SKM-1 treated with dmso at 0.1 percent for 144 hours (cell line): Measurements from ENCODE around the gene MAGEA9.
"Not testable (repeated sequence)": the region's sequence is repeated elsewhere in the genome, so short reads cannot be mapped to it uniquely, and the experiment has no call there.

ENCODE experiments used
- DNase-seq: peaks from one replicate; lab custom pipeline; 2025; ENCODE audit not compliant: unreplicated experiment; lab: John Stamatoyannopoulos, UW

MAGEA9 gene

GRCh38 chrX:149807747-149808458 is 26.2 kb downstream of the MAGEA9 start:
- peak; percentile 1 for DNase-seq

- DNase-seq: no peak
Observed at GRCh38 chrX:149818652-149819051, 36.9 kb downstream of the MAGEA9 start.

GRCh38 chrX:149819371-149819770 is 37.6 kb downstream of the MAGEA9 start:
- no peak for DNase-seq

GRCh38 chrX:149825424-149825823 is 43.7 kb downstream of the MAGEA9 start:
- DNase-seq: peak; percentile 1

- peak; percentile 5 for DNase-seq
Observed at GRCh38 chrX:149827254-149827653, 45.5 kb downstream of the MAGEA9 start.

- no peak for DNase-seq
Observed at GRCh38 chrX:149829751-149830191, 48.0 kb downstream of the MAGEA9 start.

- DNase-seq: no peak
Observed at GRCh38 chrX:149830192-149830873, 48.6 kb downstream of the MAGEA9 start.

- no peak for DNase-seq
Observed at GRCh38 chrX:149831473-149831872, 49.7 kb downstream of the MAGEA9 start.

- not testable (repeated sequence) for DNase-seq
Observed at GRCh38 chrX:149836728-149837127, 55.0 kb downstream of the MAGEA9 start.

GRCh38 chrX:149837167-149837566 is 55.4 kb downstream of the MAGEA9 start:
- DNase-seq: no peak
